ENCODE measurements around the gene HTR1D. TPM values are rescaled to one million over a fixed set of nuclear protein-coding genes. Genes with fewer than 3 reads are reported as not detected.
A peak's percentile ranks its signal among the peaks of the same experiment; 100 is the strongest.
"Not testable (repeated sequence)": the region's sequence is repeated elsewhere in the genome, so short reads cannot be mapped to it uniquely, and the experiment has no call there.

HTR1D gene
- total and polyA plus RNA-seq, 2 experiments from 2014 or later = not detected

DNA sequence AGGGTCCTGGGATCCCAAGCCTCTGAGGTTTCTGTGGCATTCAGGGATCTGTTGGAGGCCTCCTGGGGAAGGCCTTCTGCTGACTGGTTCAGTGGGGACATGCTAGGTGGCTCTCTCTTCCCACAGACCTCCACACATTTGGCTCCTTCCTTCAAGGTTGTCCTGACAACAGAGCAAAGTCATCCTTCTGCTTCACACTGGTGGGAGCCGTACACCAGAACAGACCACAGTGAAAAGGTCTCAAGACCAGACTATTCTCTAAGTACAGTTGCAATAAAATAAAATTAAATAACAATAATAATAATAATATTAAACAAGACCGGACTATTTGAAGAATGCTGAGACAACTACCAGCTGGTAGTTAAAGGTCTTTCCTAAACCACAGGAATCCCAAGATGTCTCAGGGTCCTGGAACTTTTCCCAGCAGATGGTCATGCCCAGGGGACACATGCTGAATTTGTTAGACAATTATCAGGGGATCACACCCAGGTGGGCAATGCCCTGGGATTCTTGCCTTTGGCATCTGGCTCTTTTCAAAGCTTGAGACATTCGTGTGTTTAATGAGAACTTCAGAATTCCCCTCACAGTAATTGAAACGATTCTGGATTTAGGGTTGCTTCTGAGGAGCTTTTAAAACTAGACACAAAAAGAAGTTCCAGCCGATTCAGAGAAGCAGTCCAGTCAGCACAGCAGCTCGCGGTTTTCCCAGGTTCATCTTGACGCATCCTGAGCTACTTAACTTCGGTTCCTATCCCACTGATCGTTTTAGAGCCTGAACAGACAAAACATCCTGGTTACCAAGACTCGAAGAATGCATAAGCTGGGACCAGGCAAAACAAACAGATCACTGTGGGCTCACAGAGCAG is 22.9 kb downstream of the HTR1D start:
- Histone ChIP-seq H3K9me3 (ENCODE audit: low read depth) (no peaks in the 10 kb centered on the region), H3K27me3 (replicated peaks; ENCODE audit: insufficient read depth) (no peaks in the 10 kb centered on the region), H3K4me1 (ENCODE audit: insufficient read depth) (peaks cover 41% of the 10 kb centered on the region), H3K79me2 (ENCODE audit: insufficient read depth) (no peaks in the 10 kb centered on the region), H3K4me3 (peak overlapping the region; percentile 46), H3K27ac (peak overlapping the region; percentile 98), H2AFZ (no peak overlapping the region), H3K9me2 (ENCODE audit: insufficient read depth) (no peaks in the 10 kb centered on the region), H4K20me1 (ENCODE audit: insufficient read depth) (no peaks in the 10 kb centered on the region), H3K9ac (peak overlapping the region; percentile 87), H3K36me3 (ENCODE audit: low read depth) (no peaks in the 10 kb centered on the region), H3K4me2 (ENCODE audit: unreplicated experiment) (peak overlapping the region; percentile 64), H3F3A (ENCODE audit: insufficient read depth) (peaks cover 32% of the 10 kb centered on the region)
- 5 to 6% methylated on average over 11 of the region's 11 CpGs for WGBS, 2 experiments (ENCODE audit: low coverage in 1 of 2, low lambda C conversion rate in 2 of 2, missing lambda C conversion rate in 2 of 2)
- in situ Hi-C loops (cut with MboI) = no loop called here
- DNase-seq = peak; percentile 97
- TF ChIP-seq EZH2phosphoT487 (IDR thresholded peaks at IDR 0.05; ENCODE audit: insufficient read depth, low read depth) (0 out of 2 replicates have a peak, but pooled peaks have one; percentile 33), EZH2 (IDR thresholded peaks at IDR 0.05; ENCODE audit: insufficient read depth, poor library complexity, severe bottlenecking) (no peak)

DNA sequence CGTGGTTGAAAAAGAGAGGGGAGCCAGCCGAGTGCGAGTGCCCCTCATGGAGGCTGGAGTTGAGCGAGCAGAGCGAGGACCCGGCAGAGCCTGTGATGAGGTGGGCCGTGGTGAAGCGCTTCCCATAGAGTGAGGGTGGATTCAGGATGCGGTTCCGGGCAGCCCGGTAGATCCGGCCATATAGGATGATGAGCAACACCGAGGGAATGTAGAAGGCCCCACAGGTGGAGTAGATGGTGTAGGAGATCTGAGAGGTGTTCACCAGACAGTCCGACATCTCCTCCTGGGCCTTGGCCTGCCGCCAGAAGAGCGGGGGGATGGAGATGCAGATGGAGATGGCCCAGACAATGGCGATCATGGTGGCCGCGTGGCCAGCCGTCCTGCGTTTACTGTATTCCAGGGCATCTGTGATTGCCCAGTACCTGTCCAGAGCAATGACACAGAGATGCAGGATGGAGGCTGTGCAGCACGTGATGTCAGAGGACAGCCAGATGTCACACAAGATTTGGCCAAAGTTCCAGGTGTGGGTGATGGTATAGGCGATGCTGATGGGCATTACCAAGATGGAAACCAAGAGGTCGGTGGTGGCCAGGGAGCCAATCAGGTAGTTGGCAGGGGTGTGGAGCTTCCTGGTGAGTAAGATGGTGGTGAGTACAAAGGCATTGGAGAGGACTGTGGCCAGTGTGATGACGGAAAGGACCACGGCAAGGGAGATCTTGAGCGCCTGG is 23.7 kb downstream of the HTR1D start:
- 96 to 97% methylated on average over 26 to 27 of the region's 27 CpGs for WGBS, 2 experiments (ENCODE audit: low coverage in 1 of 2, low lambda C conversion rate in 2 of 2, missing lambda C conversion rate in 2 of 2)
- TF ChIP-seq EZH2phosphoT487 (IDR thresholded peaks at IDR 0.05; ENCODE audit: insufficient read depth, low read depth) = no peak
- TF ChIP-seq EZH2 (IDR thresholded peaks at IDR 0.05; ENCODE audit: insufficient read depth, poor library complexity, severe bottlenecking) = no peak
- in situ Hi-C loops (cut with MboI) = no loop called here
- Histone ChIP-seq H3K9ac (peak overlapping the region; percentile 87), H3K4me2 (ENCODE audit: unreplicated experiment) (peak overlapping the region; percentile 64), H3K36me3 (ENCODE audit: low read depth) (no peaks in the 10 kb centered on the region), H3K4me1 (ENCODE audit: insufficient read depth) (peaks cover 42% of the 10 kb centered on the region), H3K4me3 (no peak overlapping the region), H4K20me1 (ENCODE audit: insufficient read depth) (no peaks in the 10 kb centered on the region), H2AFZ (no peak overlapping the region), H3K9me2 (ENCODE audit: insufficient read depth) (no peaks in the 10 kb centered on the region), H3K79me2 (ENCODE audit: insufficient read depth) (no peaks in the 10 kb centered on the region), H3F3A (ENCODE audit: insufficient read depth) (peaks cover 32% of the 10 kb centered on the region), H3K27ac (peak overlapping the region; percentile 98), H3K9me3 (ENCODE audit: low read depth) (no peaks in the 10 kb centered on the region), H3K27me3 (replicated peaks; ENCODE audit: insufficient read depth) (no peaks in the 10 kb centered on the region)
- DNase-seq = no peak

DNA sequence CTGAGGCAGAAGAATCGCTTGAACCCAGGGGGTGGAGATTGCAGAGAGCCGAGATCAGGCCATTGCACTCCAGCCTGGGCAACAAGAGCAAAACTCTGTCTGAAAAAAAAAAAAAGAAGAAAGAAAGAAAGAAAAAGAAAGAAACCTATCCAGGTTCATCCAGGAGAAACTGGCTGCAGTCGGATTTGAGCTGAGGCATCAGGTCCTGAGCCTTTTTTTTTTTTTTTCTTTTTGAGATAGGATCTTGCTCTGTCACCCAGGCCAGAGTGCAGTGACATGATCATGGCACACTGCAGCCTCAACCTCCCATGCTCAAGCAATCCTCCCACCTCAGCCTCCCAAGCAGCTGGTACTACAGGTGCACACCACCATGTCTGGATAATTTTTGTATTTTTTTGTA is 26.1 kb downstream of the HTR1D start:
- Histone ChIP-seq H3K4me1 (ENCODE audit: insufficient read depth) (peaks cover 28% of the 10 kb centered on the region), H3K4me2 (ENCODE audit: unreplicated experiment) (no peak overlapping the region), H3K9ac (no peak overlapping the region), H3K9me2 (ENCODE audit: insufficient read depth) (no peaks in the 10 kb centered on the region), H3F3A (ENCODE audit: insufficient read depth) (peaks cover 28% of the 10 kb centered on the region), H3K27ac (no peak overlapping the region), H3K9me3 (ENCODE audit: low read depth) (no peaks in the 10 kb centered on the region), H3K36me3 (ENCODE audit: low read depth) (no peaks in the 10 kb centered on the region), H3K79me2 (ENCODE audit: insufficient read depth) (no peaks in the 10 kb centered on the region), H3K27me3 (replicated peaks; ENCODE audit: insufficient read depth) (no peaks in the 10 kb centered on the region), H3K4me3 (no peak overlapping the region), H2AFZ (no peak overlapping the region), H4K20me1 (ENCODE audit: insufficient read depth) (no peaks in the 10 kb centered on the region)
- no peak for TF ChIP-seq EZH2phosphoT487 (IDR thresholded peaks at IDR 0.05; ENCODE audit: insufficient read depth, low read depth)
- no peak for TF ChIP-seq EZH2 (IDR thresholded peaks at IDR 0.05; ENCODE audit: insufficient read depth, poor library complexity, severe bottlenecking)
- no peak for DNase-seq
- WGBS, 2 experiments (ENCODE audit: low coverage in 1 of 2, low lambda C conversion rate in 2 of 2, missing lambda C conversion rate in 2 of 2) = 89 to 97% methylated on average over 3 of the region's 3 CpGs
- in situ Hi-C loops (cut with MboI) = no loop called here

DNA sequence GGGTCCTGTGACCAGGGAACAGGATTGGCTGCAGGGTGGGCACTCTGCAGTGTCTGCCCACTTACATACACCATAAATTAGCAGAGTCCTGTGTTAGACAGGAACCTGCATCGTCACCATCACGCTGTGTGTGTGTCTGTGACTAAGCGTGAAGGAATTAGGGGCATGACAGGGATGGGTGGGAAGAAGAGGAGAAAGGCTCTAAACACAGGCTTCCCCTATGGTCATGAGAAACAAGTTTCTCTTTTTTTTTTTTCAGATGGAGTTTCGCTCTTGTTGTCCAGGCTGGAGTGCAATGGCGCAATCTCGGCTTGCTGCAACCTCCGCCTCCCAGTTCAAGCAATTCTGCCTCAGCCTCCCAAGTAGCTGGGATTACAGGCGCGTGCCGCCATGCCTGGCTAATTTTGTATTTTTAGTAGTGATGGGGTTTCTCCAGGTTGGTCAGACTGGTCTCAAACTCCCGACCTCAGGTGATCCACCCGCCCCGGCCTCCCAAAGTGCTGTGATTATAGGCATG is 28.3 kb downstream of the HTR1D start:
- in situ Hi-C loops (cut with MboI) = loop anchor here (5.0 kb wide), 2 partner anchors 92 to 212 kb away; no protein-coding TSS in a partner anchor
- H3K27me3 ChIP-seq (replicated peaks; ENCODE audit: insufficient read depth); H3K4me2 ChIP-seq (ENCODE audit: unreplicated experiment); H3K4me3 ChIP-seq; H2AFZ ChIP-seq; H3K36me3 ChIP-seq (ENCODE audit: low read depth); H3K79me2 ChIP-seq (ENCODE audit: insufficient read depth); H4K20me1 ChIP-seq (ENCODE audit: insufficient read depth); H3K9me2 ChIP-seq (ENCODE audit: insufficient read depth); H3K9me3 ChIP-seq (ENCODE audit: low read depth): not testable (repeated sequence)
- peaks cover 12% of the 10 kb centered on the region for H3K4me1 ChIP-seq (ENCODE audit: insufficient read depth)
- H3F3A ChIP-seq (ENCODE audit: insufficient read depth) = peaks cover 12% of the 10 kb centered on the region
- WGBS, 2 experiments (ENCODE audit: low coverage in 1 of 2, low lambda C conversion rate in 2 of 2, missing lambda C conversion rate in 2 of 2) = 71 to 72% methylated on average over 12 to 13 of the region's 13 CpGs
- H3K9ac ChIP-seq = peak overlapping the region; percentile 51; the same call in 1 of the 2 replicates
- H3K27ac ChIP-seq = peak overlapping the region; percentile 62
- peak; percentile 97 for DNase-seq
